Thoracic aorta (tissue), 2 donors: Measurements from ENCODE around the gene RBBP5. TPM values are rescaled to one million over a fixed set of nuclear protein-coding genes. Genes with fewer than 3 reads are reported as not detected.

Source experiments
- ATAC-seq: fragments of 150-250 bp; one replicate; pipeline ENCODE4 v1.8.0; 2017; ENCODE audit warnings: low read depth; ENCODE audit not compliant: insufficient number of reproducible peaks, low FRiP score
- DNase-seq: peaks from one replicate; pipeline ENCODE4 v3.0.0-alpha.2; 2020; ENCODE audit warnings: low spot score
- H3K27ac ChIP-seq, 2 donors: fragments of 200-600 bp; sonication (generic); 1 replicate in 1 of 2; 2 replicates in 1 of 2; pipeline ENCODE4 v1.5.1; 2016; ENCODE audit warnings: mild to moderate bottlenecking in 2 of 2, moderate library complexity in 2 of 2
- H3K27me3 ChIP-seq: fragments of 200-600 bp; sonication (generic); replicated peaks from 2 replicates; pipeline ENCODE4 v1.6.0; 2016; ENCODE audit warnings: mild to moderate bottlenecking; ENCODE audit not compliant: insufficient read depth
- H3K36me3 ChIP-seq: fragments of 200-600 bp; sonication (generic); one replicate; pipeline ENCODE4 v1.5.1; 2016
- H3K4me1 ChIP-seq, 2 donors: fragments of 200-600 bp; sonication (generic); 1 replicate in 1 of 2; 2 replicates in 1 of 2; pipeline versions ENCODE4 v1.5.1 to v1.6.0; 2016; ENCODE audit warnings: low read depth in 2 of 2, mild to moderate bottlenecking in 1 of 2; ENCODE audit not compliant: control insufficient read depth in 1 of 2
- H3K4me3 ChIP-seq: fragments of 200-600 bp; sonication (generic); 2 replicates; pipeline ENCODE4 v1.5.1; 2016; ENCODE audit warnings: mild to moderate bottlenecking
- H3K9me3 ChIP-seq: fragments of 200-600 bp; sonication (generic); 2 replicates; pipeline ENCODE4 v1.5.1; 2016
- CTCF ChIP-seq: fragments of 200-600 bp; sonication (generic); IDR thresholded peaks from one replicate; pipeline ENCODE4 v1.5.1; 2019; ENCODE audit warnings: antibody characterized with exemption
- total RNA-seq, 2 donors: library from RNA; depleted of rRNA; stranded (reverse); fragments of >200 nt; gene quantifications; one replicate each; pipeline versions ENCODE4 v1.1.0 to v1.2.3, GENCODE V29; 2016

Gene RBBP5
- total RNA-seq, 2 donors from 2014 or later: 9.2 to 13.5 TPM

DNA sequence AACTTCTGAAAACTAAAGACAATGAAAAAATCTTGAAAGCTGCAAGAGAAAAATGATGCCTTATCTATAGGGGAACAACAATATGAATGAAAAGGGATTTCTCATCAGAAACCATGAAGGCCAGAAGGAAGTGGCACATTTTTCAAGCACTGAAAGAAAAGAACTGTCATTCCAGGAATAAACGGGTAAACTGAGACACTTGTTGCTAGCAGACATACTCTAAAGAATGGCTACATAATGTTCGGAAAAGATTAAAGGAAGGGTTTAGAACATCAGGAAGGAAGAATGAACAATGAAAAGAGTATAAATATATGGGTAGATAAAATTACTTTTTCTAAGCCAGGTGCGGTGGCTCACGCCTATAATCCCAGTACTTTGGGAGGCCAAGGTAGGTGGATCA is 14.5 kb downstream of the RBBP5 start:
- Histone ChIP-seq H3K27ac (no peak overlapping the region), H3K4me3 (no peak overlapping the region), H3K4me1 (no peaks in the 10 kb centered on the region), H3K36me3 (peaks cover 50% of the 10 kb centered on the region), H3K27me3 (no peaks in the 10 kb centered on the region), H3K9me3 (no peaks in the 10 kb centered on the region)
- no peak for ATAC-seq
- no peak for DNase-seq
- no peak for TF ChIP-seq CTCF

DNA sequence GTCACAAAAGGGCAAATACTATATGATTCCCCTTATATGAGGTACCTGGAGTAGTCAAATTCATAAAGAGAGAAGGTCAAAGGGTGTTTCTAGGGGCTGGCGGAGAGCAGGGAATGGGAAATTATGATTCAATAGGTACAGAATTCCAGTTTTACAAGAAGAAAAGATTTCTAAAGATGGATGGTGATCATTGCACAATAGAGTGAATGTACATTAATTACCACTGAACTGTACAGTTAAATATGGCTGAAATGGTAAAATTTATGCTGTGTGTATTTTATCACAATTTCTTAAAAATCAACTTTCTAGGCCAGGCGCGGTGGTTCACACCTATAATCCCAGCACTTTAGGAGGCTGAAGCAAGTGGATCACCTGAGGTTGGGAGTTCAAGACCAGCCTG is 19.4 kb downstream of the RBBP5 start:
- no peak for DNase-seq
- no peaks in the 10 kb centered on the region for H3K9me3 ChIP-seq
- no peak overlapping the region for H3K27ac ChIP-seq
- ATAC-seq: no peak
- H3K4me3 ChIP-seq: no peak overlapping the region
- TF ChIP-seq CTCF: no peak
- peaks cover 74% of the 10 kb centered on the region for H3K36me3 ChIP-seq
- H3K27me3 ChIP-seq: no peaks in the 10 kb centered on the region
- H3K4me1 ChIP-seq: no peaks in the 10 kb centered on the region

DNA sequence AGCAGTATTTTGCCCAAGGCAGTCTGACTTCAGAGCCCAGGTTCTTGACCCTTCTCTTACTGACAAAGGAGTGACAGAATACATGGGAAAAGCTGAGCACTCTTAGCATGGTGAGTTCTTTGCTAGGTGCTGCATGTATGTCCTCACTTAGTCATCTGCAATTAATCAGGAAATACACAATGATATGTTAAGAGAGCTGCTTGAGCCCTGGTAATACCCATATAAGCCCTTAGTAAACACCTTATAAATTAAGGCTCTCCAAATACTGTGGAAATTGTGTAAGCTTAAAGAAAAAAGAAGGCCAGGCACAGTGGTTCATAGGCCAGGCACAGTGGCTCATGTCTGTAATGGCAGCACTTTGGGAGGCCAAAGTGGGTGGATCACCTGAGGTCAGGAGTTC is 23.5 kb downstream of the RBBP5 start:
- Histone ChIP-seq H3K36me3 (peaks cover 68% of the 10 kb centered on the region), H3K4me1 (no peaks in the 10 kb centered on the region)
- ATAC-seq: no peak

DNA sequence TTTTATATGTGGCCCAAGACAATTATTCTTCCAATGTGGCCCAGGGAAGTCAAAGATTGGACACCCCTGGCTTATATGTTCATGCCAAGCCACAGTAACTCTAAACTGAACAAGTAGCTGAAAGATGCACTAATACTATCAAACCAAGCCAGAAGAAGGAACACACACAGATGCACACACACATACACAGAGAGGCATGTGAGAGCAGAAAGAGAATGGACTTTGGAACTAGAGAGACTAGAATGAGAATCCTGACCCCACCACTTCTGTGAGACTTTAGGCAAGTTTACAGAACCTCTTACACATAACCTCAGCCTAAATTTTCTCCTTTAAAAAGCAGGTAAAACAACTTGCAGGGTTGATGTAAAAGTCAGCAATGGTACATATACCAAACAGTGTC is 26.4 kb downstream of the RBBP5 start:
- H3K27ac ChIP-seq: no peak overlapping the region
- no peaks in the 10 kb centered on the region for H3K4me1 ChIP-seq
- no peaks in the 10 kb centered on the region for H3K27me3 ChIP-seq
- no peak for TF ChIP-seq CTCF
- H3K4me3 ChIP-seq: no peak overlapping the region
- peaks cover 64% of the 10 kb centered on the region for H3K36me3 ChIP-seq
- no peaks in the 10 kb centered on the region for H3K9me3 ChIP-seq
- no peak for ATAC-seq
- no peak for DNase-seq

More for the DNA sequence above, 23.5 kb downstream of the RBBP5 start:
- TF ChIP-seq CTCF: no peak
- Histone ChIP-seq H3K4me3 (no peak overlapping the region), H3K27me3 (no peaks in the 10 kb centered on the region), H3K27ac (no peak overlapping the region), H3K9me3 (no peaks in the 10 kb centered on the region)
- no peak for DNase-seq

GRCh38 chr1:205091043-205091740 is 30.6 kb downstream of the RBBP5 start:
- Histone ChIP-seq H3K27me3 (no peaks in the 10 kb centered on the region), H3K4me1 (no peaks in the 10 kb centered on the region), H3K4me3 (no peak overlapping the region), H3K36me3 (peaks cover 52% of the 10 kb centered on the region), H3K9me3 (no peaks in the 10 kb centered on the region), H3K27ac (no peak overlapping the region)
- DNase-seq (no peak), ATAC-seq (no peak)
- no peak for TF ChIP-seq CTCF
